H1 (cell line): ENCODE measurements around the gene PHC1. TPM values are rescaled to one million over a fixed set of nuclear protein-coding genes. Genes with fewer than 3 reads are reported as not detected.
A peak's percentile ranks its signal among the peaks of the same experiment; 100 is the strongest.

ENCODE experiments used
- CTCF ChIA-PET: fragments of 300-600 bp; sonication (Branson Sonifier 250); formaldehyde crosslinking; loops from one replicate; lab custom pipeline; 2021; ENCODE audit not compliant: partially characterized antibody; lab: Charles Lee
- POLR2A ChIA-PET: fragments of 300-600 bp; sonication (Branson Sonifier 250); formaldehyde crosslinking; loops from one replicate; lab custom pipeline; 2021; ENCODE audit warnings: inconsistent platforms; ENCODE audit not compliant: partially characterized antibody; lab: Charles Lee
- DNase-seq, 2 experiments: peaks; one replicate each; pipeline versions ENCODE4 v3.0.0 to v3.0.0-alpha.2; 2010 to 2022; ENCODE audit warnings: low spot score in 2 of 2, low read depth in 1 of 2, mixed read lengths in 1 of 2
- FAIRE-seq: peaks from 2 replicates; lab custom pipeline; 2011; peaks lifted over from hg19 to GRCh38; lab: Jason Lieb, UNC
- H2AFZ ChIP-seq: 2 replicates; pipeline ENCODE4 v1.8.1; 2012; ENCODE audit warnings: low read length, inconsistent platforms
- H2AK5ac ChIP-seq: 2 replicates; pipeline ENCODE4 v1.6.1; 2013; ENCODE audit warnings: low read depth, low read length
- H2BK120ac ChIP-seq: replicated peaks from 2 replicates; pipeline ENCODE3; 2013; ENCODE audit warnings: low read depth, low read length, inconsistent platforms
- H2BK12ac ChIP-seq: 2 replicates; pipeline ENCODE4 v1.6.1; 2013; ENCODE audit warnings: low read depth, low read length
- H2BK15ac ChIP-seq: 2 replicates; pipeline ENCODE4 v1.6.1; 2013; ENCODE audit warnings: low read length
- H2BK20ac ChIP-seq: 2 replicates; pipeline ENCODE4 v1.6.1; 2013; ENCODE audit warnings: low read length
- H2BK5ac ChIP-seq: 2 replicates; pipeline ENCODE4 v1.6.1; 2013; ENCODE audit warnings: low read depth, low read length
- H3K14ac ChIP-seq: 2 replicates; pipeline ENCODE4 v1.6.1; 2013; ENCODE audit warnings: inconsistent platforms; ENCODE audit not compliant: insufficient read length
- H3K18ac ChIP-seq: 2 replicates; pipeline ENCODE4 v1.6.1; 2013; ENCODE audit warnings: low read length; ENCODE audit errors: extremely low read depth
- H3K23ac ChIP-seq: 2 replicates; pipeline ENCODE4 v1.6.1; 2013; ENCODE audit warnings: inconsistent platforms; ENCODE audit not compliant: insufficient read length
- H3K23me2 ChIP-seq: 2 replicates; pipeline ENCODE4 v1.6.1; 2013; ENCODE audit warnings: low read depth, low read length
- H3K27ac ChIP-seq: 2 replicates; pipeline ENCODE4 v1.6.1; 2011; ENCODE audit warnings: low read depth, low read length, inconsistent platforms
- H3K27me3 ChIP-seq, 4 experiments: replicated peaks in 1 of 4; 1 replicate in 1 of 4; 2 replicates in 3 of 4; pipeline versions ENCODE4 v1.6.1 to v1.8.1; 2011 to 2013; ENCODE audit warnings: low read length in 3 of 4, mild to moderate bottlenecking in 3 of 4, inconsistent platforms in 2 of 4, mixed read lengths in 2 of 4, moderate library complexity in 1 of 4; ENCODE audit not compliant: control insufficient read depth in 3 of 4, insufficient read depth in 3 of 4; ENCODE audit errors: extremely low read depth in 1 of 4
- H3K36me3 ChIP-seq, 4 experiments: 2 replicates each; pipeline versions ENCODE4 v1.6.1 to v1.8.1; 2011 to 2013; ENCODE audit warnings: mild to moderate bottlenecking in 4 of 4, low read length in 3 of 4, moderate library complexity in 2 of 4, control low read depth in 1 of 4, inconsistent platforms in 1 of 4; ENCODE audit not compliant: insufficient read depth in 4 of 4, control insufficient read depth in 2 of 4
- H3K4ac ChIP-seq: replicated peaks from 2 replicates; pipeline ENCODE3; 2013; ENCODE audit warnings: low read length, low read depth, mixed read lengths, inconsistent platforms; ENCODE audit not compliant: insufficient read length
- H3K4me1 ChIP-seq, 4 experiments: replicated peaks in 1 of 4; 1 replicate in 1 of 4; 2 replicates in 3 of 4; pipeline versions ENCODE4 v1.6.1 to v1.8.1; 2011 to 2013; ENCODE audit warnings: low read length in 3 of 4, inconsistent platforms in 2 of 4, mixed read lengths in 1 of 4; ENCODE audit not compliant: insufficient read depth in 4 of 4, control insufficient read depth in 3 of 4
- H3K4me2 ChIP-seq, 2 experiments: 2 replicates each; pipeline versions ENCODE4 v1.6.1 to v1.8.1; 2011 to 2013; ENCODE audit warnings: low read depth in 2 of 2, low read length in 2 of 2, control low read depth in 1 of 2, inconsistent platforms in 1 of 2, mild to moderate bottlenecking in 1 of 2; ENCODE audit not compliant: insufficient read depth in 1 of 2
- H3K4me3 ChIP-seq, 4 experiments: fragments of 200-600, 300-600 bp in 1 of 4; sonication (generic), shearing (Covaris generic), sonication (Bioruptor Twin) in 1 of 4; 2 replicates each; pipeline versions ENCODE4 v1.5.1 to v1.8.1; 2011 to 2016; ENCODE audit warnings: low read length in 4 of 4, low read depth in 3 of 4, control low read depth in 2 of 4, inconsistent platforms in 2 of 4, mild to moderate bottlenecking in 2 of 4, mixed read lengths in 1 of 4, moderate library complexity in 1 of 4; ENCODE audit not compliant: insufficient read depth in 2 of 4; ENCODE audit errors: extremely low read depth in 1 of 4
- H3K56ac ChIP-seq: replicated peaks from 2 replicates; pipeline ENCODE3; 2013; ENCODE audit warnings: low read depth, mild to moderate bottlenecking, mixed read lengths, low read length, inconsistent platforms; ENCODE audit not compliant: insufficient read length
- H3K79me1 ChIP-seq: 2 replicates; pipeline ENCODE4 v1.6.1; 2013; ENCODE audit warnings: low read depth, low read length, control low read depth
- H3K79me2 ChIP-seq, 2 experiments: 2 replicates each; pipeline versions ENCODE4 v1.6.1 to v1.8.1; 2012 to 2013; ENCODE audit warnings: low read length in 2 of 2, mild to moderate bottlenecking in 2 of 2, inconsistent platforms in 1 of 2; ENCODE audit not compliant: insufficient read depth in 2 of 2, control insufficient read depth in 1 of 2
- H3K9ac ChIP-seq, 4 experiments: replicated peaks in 1 of 4; 1 replicate in 1 of 4; 2 replicates in 3 of 4; pipeline versions ENCODE4 v1.6.1 to v1.8.1; 2011 to 2013; ENCODE audit warnings: low read depth in 3 of 4, low read length in 3 of 4, control low read depth in 2 of 4, mild to moderate bottlenecking in 2 of 4, moderate library complexity in 2 of 4, inconsistent platforms in 1 of 4; ENCODE audit errors: extremely low read depth in 1 of 4
- H3K9me3 ChIP-seq, 2 experiments: 2 replicates each; pipeline versions ENCODE4 v1.6.1 to v1.8.1; 2012 to 2013; ENCODE audit warnings: mild to moderate bottlenecking in 2 of 2, moderate library complexity in 2 of 2, control low read depth in 1 of 2, inconsistent platforms in 1 of 2, low read depth in 1 of 2, low read length in 1 of 2, mixed read lengths in 1 of 2; ENCODE audit not compliant: insufficient read depth in 2 of 2
- H4K20me1 ChIP-seq, 2 experiments: replicated peaks in 1 of 2; 2 replicates each; pipeline versions ENCODE3 to v1.8.1; 2011 to 2013; ENCODE audit warnings: inconsistent platforms in 2 of 2, low read length in 2 of 2, mild to moderate bottlenecking in 1 of 2; ENCODE audit not compliant: insufficient read depth in 2 of 2, control insufficient read depth in 1 of 2
- H4K5ac ChIP-seq: 2 replicates; pipeline ENCODE4 v1.6.1; 2013; ENCODE audit warnings: low read length, low read depth, mixed read lengths, inconsistent platforms; ENCODE audit not compliant: insufficient read length
- H4K8ac ChIP-seq: 2 replicates; pipeline ENCODE4 v1.8.0; 2013; ENCODE audit warnings: mild to moderate bottlenecking, moderate library complexity, low read length, inconsistent platforms; ENCODE audit not compliant: insufficient read depth; ENCODE audit errors: extremely low read depth
- H4K91ac ChIP-seq: replicated peaks from 2 replicates; pipeline ENCODE3; 2013; ENCODE audit warnings: low read length, mixed read lengths, inconsistent platforms; ENCODE audit not compliant: insufficient read length
- CEBPB ChIP-seq: IDR thresholded peaks from 2 replicates; pipeline ENCODE4 v1.6.1; 2012; ENCODE audit warnings: low read depth, low read length
- EZH2 ChIP-seq: fragments of 200-600 bp; sonication (generic); IDR thresholded peaks from 2 replicates; pipeline ENCODE4 v1.7.1; 2012; ENCODE audit warnings: low read depth, mild to moderate bottlenecking, moderate library complexity, low read length, inconsistent platforms; ENCODE audit not compliant: severe bottlenecking
- HDAC6 ChIP-seq: IDR thresholded peaks from one replicate; pipeline ENCODE4 v1.7.1; 2012; ENCODE audit warnings: low read depth, mild to moderate bottlenecking, inconsistent platforms, low read length, moderate library complexity
- JUN ChIP-seq: IDR thresholded peaks from 2 replicates; pipeline ENCODE4 v1.6.1; 2011; ENCODE audit warnings: low read depth, mild to moderate bottlenecking, improper control_type of control experiment, low read length
- PHF8 ChIP-seq: fragments of 200-600 bp; sonication (generic); conservative IDR thresholded peaks from 2 replicates; pipeline ENCODE4 v1.7.1; 2012; ENCODE audit warnings: low read depth, mild to moderate bottlenecking, inconsistent platforms, low read length, moderate library complexity
- RAD21 ChIP-seq, 2 experiments: IDR thresholded peaks in 1 of 2; conservative IDR thresholded peaks in 1 of 2; 2 replicates each; pipeline ENCODE4 v1.6.1; 2011; ENCODE audit warnings: low read depth in 2 of 2, low read length in 2 of 2, improper control_type of control experiment in 1 of 2, inconsistent platforms in 1 of 2, mild to moderate bottlenecking in 1 of 2, moderate library complexity in 1 of 2
- SAP30 ChIP-seq: fragments of 300-600 bp; sonication (generic); IDR thresholded peaks from 2 replicates; pipeline ENCODE4 v1.7.1; 2012; ENCODE audit warnings: low read length, moderate library complexity, mild to moderate bottlenecking, inconsistent platforms; ENCODE audit not compliant: insufficient read depth, insufficient replicate concordance
- YY1 ChIP-seq: IDR thresholded peaks from 2 replicates; pipeline ENCODE4 v1.6.1; 2011; ENCODE audit warnings: low read depth, mild to moderate bottlenecking, low read length
- WGBS, 2 experiments: shearing (Covaris generic) in 1 of 2; methylation state at CpG; one replicate each; pipeline versions ENCODE4 v1.1.6 to v1.1.7; 2013 to 2015; ENCODE audit warnings: low lambda C conversion rate in 2 of 2, mixed read lengths in 2 of 2, inconsistent platforms in 1 of 2, low coverage in 1 of 2, missing lambda C conversion rate in 1 of 2; ENCODE audit not compliant: insufficient replicate concordance in 2 of 2, insufficient coverage in 1 of 2, insufficient read length in 1 of 2; ENCODE audit errors: extremely low coverage in 1 of 2, missing lambda C conversion rate in 1 of 2; 5-methylcytosine and 5-hydroxymethylcytosine counted together
- polyA plus RNA-seq, 7 experiments: library from polyadenylated mRNA; depleted of rRNA in 3 of 7; stranded (reverse) in 5 of 7; unstranded in 2 of 7; fragments of >200 nt in 5 of 7; fragments of 200-250 nt in 2 of 7; gene quantifications; 1 replicate in 5 of 7; 2 replicates in 1 of 7; 4 replicates in 1 of 7; pipeline versions ENCODE4 v1.2.1 to v1.2.3, GENCODE V29; 2011 to 2013; ENCODE audit warnings: missing spikeins in 2 of 7, mixed read lengths in 2 of 7
- total RNA-seq: library from RNA; stranded (reverse); fragmentation: NEBNext Ultra II Directional; extraction: Animal tissue kit (Norgen Biotek cat#: 25700); gene quantifications from 2 replicates; pipeline ENCODE4 v1.2.1, GENCODE V29; 2021

Gene PHC1
- total and polyA plus RNA-seq, 2 of the 8 experiments (the other 6 are each of a cell fraction or from before 2014, with no cell fraction given): 934 to 1,655 TPM

DNA sequence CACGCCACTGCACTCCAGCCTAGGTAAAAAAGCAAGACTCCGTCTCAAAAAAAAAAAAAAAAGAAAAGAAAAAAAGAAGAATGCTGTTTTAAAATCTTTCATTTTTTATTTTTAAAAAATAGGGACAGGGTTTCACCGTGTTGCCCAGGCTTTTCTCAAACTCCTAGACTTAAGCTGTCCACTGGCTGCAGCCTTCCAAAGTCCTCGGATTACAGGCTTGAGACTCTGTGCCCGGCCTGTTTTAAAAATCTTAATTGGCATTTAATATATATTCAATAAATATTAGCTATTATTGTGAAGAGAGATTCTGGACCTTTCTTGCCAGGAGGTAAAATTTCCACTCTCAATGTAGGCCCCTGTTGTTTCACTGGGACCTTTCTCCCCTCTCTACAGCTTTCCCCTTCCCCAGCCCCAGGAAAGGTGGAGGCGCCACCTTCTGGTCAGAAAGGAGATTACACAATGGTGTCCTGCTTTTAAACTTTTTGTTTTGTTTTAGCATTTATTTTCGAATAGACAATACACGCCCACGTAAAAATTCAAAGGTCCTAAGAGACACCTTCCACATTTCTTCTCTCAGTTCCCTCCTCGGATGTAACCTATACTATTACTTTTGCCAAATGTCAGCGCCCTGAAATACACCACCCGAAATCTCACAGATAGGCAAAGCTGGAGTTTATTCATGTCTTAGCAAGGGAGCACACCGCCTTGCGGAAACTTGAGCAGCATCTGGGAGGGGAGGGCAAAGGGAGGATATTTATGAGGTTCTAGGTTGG is 23.8 kb upstream of the PHC1 start:
- Histone ChIP-seq H3K79me1 (no peaks in the 10 kb centered on the region), H3K14ac (no peak overlapping the region), H3K4me1 (peaks cover 0 to 5% (median 1%) of the 10 kb centered on the region in 4 experiments; a peak in 3 of 7 replicates), H3K4ac (no peak overlapping the region), H2AK5ac (no peak overlapping the region), H3K23ac (no peak overlapping the region), H3K23me2 (no peaks in the 10 kb centered on the region; the same call in 1 of the 2 replicates), H3K4me3 (peak overlapping the region; percentile 21 to 58 (median 32); a peak in 6 of 8 replicates), H3K9ac (no peak overlapping the region), H2BK15ac (no peak overlapping the region), H3K56ac (no peak overlapping the region), H3K79me2 (no peaks in the 10 kb centered on the region), H3K18ac (peak overlapping the region; percentile 11; the same call in 1 of the 2 replicates), H3K27ac (no peak overlapping the region), H2BK20ac (peak overlapping the region; percentile 83; the same call in 1 of the 2 replicates), H2BK120ac (no peak overlapping the region), H4K5ac (peak overlapping the region; percentile 45), H3K9me3 (peaks cover 0 to 3% of the 10 kb centered on the region in 2 experiments; a peak in 2 of 4 replicates), H4K20me1 (no peaks in the 10 kb centered on the region), H3K4me2 (peak overlapping the region; percentile 2 to 60; a peak in 3 of 4 replicates), H2BK5ac (peak overlapping the region; percentile 58; the same call in 1 of the 2 replicates), H3K27me3 (no peaks in the 10 kb centered on the region), H3K36me3 (peaks cover 0 to 3% (median 0%) of the 10 kb centered on the region in 4 experiments; a peak in 3 of 8 replicates), H2AFZ (peak overlapping the region; percentile 71), H4K91ac (no peak overlapping the region), H2BK12ac (no peak overlapping the region), H4K8ac (no peak overlapping the region)
- 32% methylated on average over 13 of the region's 14 CpGs; no CpG with 5 or more reads in 1 of the 2 experiments for WGBS, 2 experiments
- ChIA-PET POLR2A (interaction anchor here (0.8 to 3.5 kb wide), 9 partner anchors 15 to 209 kb away, joined by 3 to 28 read pairs (median 5); partner anchors contain the start of gene PHC1), CTCF (interaction anchor here (0.7 to 7.6 kb wide), 43 partner anchors 11 to 306 kb away, joined by 3 to 61 read pairs (median 4); partner anchors contain the start of genes MFAP5 and PHC1)
- FAIRE-seq (peak; percentile 95), DNase-seq (peak in 1 of 2 experiments; percentile 80)
- TF ChIP-seq HDAC6 (no peak), PHF8 (no peak), RAD21 (IDR thresholded peaks at IDR 0.05 in 1 of 2, conservative IDR thresholded peaks at IDR 0.05 in 1 of 2; ENCODE audit: low read depth in 2 of 2, low read length in 2 of 2) (peak; percentile 78 to 79), JUN (no peak), YY1 (peak; percentile 53; the same call in 1 of the 2 replicates), CEBPB (peak; percentile 81), SAP30 (no peak), EZH2 (no peak)
